ENCODE measurements around the gene NDC80. TPM values are rescaled to one million over a fixed set of nuclear protein-coding genes. Genes with fewer than 3 reads are reported as not detected.

NDC80 gene
- total and polyA plus RNA-seq, 9 of the 15 experiments (the other 6 are each of a cell fraction or from before 2014, with no cell fraction given): 65.2 to 97.9 (median 83.3) TPM

DNA sequence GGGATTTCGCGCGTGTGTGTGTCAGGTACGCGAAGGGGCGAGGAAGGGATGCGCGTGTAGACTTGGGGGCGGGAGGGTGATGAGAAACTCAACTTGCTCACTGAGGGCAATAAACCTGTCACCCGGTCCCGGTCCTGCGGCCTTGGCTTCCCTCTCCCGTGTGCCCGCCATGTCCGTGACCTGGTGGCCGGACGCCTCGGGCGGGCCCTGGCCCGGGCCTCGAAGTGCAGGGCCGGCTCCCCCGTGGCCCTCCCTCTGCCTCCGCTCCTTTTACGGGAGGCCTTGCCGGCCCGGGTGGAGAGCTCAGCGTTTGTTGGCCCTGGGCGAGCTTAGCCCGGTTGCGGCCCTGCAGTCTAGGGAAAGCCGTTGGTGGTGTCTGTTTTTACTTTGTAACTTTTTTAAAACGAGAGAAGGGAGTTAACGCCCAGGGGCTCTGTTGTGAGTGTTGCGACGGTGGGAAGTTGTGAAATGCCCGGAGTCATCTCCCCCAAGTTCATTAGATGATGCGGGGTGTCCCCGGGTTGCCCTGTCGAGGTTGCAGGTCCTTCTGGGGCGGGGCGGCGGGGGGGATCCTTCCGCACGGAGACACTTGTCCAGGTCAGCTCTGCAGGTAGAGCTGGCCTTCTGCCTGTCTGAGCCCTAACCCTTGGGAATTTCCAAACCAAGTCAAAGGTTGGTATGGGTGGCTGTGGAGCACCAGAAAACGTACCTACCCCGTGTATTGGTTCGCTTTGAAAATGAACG is 85.1 kb downstream of the NDC80 start (continued):
- TF ChIP-seq, protein P1, sequence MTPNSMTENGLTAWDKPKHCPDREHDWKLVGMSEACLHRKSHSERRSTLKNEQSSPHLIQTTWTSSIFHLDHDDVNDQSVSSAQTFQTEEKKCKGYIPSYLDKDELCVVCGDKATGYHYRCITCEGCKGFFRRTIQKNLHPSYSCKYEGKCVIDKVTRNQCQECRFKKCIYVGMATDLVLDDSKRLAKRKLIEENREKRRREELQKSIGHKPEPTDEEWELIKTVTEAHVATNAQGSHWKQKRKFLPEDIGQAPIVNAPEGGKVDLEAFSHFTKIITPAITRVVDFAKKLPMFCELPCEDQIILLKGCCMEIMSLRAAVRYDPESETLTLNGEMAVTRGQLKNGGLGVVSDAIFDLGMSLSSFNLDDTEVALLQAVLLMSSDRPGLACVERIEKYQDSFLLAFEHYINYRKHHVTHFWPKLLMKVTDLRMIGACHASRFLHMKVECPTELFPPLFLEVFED (CRISPR knock-in tag; conservative IDR thresholded peaks at IDR 0.05): no peak
- TF ChIP-seq FOXP1 (CRISPR knock-in tag; IDR thresholded peaks at IDR 0.05) (0 out of 2 replicates have a peak, but pooled peaks have one; percentile 25), HMGN3 (IDR thresholded peaks at IDR 0.05; ENCODE audit: borderline replicate concordance, extremely low read depth, insufficient read length, low read depth, low read length) (peak; percentile 25), ZEB2 (IDR thresholded peaks at IDR 0.05) (peak; percentile 37; the same call in 1 of the 2 replicates), MEF2D (tag; conservative IDR thresholded peaks at IDR 0.05; ENCODE audit: low read depth) (no peak), GTF2F1 (IDR thresholded peaks at IDR 0.05; ENCODE audit: low read depth, low read length) (no peak), ZNF316 (IDR thresholded peaks at IDR 0.05) (no peak), PCBP1 (IDR thresholded peaks at IDR 0.05; ENCODE audit: low read depth, low read length, poor library complexity, severe bottlenecking) (no peak), SP1 (CRISPR knock-in tag; IDR thresholded peaks at IDR 0.05) (peak; percentile 74; the same call in 1 of the 2 replicates), ZZZ3 (IDR thresholded peaks at IDR 0.05) (no peak), ZNF324 (CRISPR knock-in tag; IDR thresholded peaks at IDR 0.05) (no peak), NCOA1 (IDR thresholded peaks at IDR 0.05; ENCODE audit: low read depth) (no peak), ZNF217 (CRISPR knock-in tag; IDR thresholded peaks at IDR 0.05) (no peak), TRIM24 (IDR thresholded peaks at IDR 0.05) (peak in 1 of 2 experiments; percentile 15; a peak in 1 of 4 replicates), PTRF (tag; IDR thresholded peaks at IDR 0.05) (no peak), ZNF79 (CRISPR knock-in tag; IDR thresholded peaks at IDR 0.05; ENCODE audit: low read depth) (no peak)
- TF ChIP-seq, protein P2, sequence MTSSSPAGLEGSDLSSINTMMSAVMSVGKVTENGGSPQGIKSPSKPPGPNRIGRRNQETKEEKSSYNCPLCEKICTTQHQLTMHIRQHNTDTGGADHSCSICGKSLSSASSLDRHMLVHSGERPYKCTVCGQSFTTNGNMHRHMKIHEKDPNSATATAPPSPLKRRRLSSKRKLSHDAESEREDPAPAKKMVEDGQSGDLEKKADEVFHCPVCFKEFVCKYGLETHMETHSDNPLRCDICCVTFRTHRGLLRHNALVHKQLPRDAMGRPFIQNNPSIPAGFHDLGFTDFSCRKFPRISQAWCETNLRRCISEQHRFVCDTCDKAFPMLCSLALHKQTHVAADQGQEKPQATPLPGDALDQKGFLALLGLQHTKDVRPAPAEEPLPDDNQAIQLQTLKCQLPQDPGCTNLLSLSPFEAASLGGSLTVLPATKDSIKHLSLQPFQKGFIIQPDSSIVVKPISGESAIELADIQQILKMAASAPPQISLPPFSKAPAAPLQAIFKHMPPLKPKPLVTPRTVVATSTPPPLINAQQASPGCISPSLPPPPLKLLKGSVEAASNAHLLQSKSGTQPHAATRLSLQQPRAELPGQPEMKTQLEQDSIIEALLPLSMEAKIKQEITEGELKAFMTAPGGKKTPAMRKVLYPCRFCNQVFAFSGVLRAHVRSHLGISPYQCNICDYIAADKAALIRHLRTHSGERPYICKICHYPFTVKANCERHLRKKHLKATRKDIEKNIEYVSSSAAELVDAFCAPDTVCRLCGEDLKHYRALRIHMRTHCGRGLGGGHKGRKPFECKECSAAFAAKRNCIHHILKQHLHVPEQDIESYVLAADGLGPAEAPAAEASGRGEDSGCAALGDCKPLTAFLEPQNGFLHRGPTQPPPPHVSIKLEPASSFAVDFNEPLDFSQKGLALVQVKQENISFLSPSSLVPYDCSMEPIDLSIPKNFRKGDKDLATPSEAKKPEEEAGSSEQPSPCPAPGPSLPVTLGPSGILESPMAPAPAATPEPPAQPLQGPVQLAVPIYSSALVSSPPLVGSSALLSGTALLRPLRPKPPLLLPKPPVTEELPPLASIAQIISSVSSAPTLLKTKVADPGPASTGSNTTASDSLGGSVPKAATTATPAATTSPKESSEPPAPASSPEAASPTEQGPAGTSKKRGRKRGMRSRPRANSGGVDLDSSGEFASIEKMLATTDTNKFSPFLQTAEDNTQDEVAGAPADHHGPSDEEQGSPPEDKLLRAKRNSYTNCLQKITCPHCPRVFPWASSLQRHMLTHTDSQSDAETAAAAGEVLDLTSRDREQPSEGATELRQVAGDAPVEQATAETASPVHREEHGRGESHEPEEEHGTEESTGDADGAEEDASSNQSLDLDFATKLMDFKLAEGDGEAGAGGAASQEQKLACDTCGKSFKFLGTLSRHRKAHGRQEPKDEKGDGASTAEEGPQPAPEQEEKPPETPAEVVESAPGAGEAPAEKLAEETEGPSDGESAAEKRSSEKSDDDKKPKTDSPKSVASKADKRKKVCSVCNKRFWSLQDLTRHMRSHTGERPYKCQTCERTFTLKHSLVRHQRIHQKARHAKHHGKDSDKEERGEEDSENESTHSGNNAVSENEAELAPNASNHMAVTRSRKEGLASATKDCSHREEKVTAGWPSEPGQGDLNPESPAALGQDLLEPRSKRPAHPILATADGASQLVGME (CRISPR knock-in tag; IDR thresholded peaks at IDR 0.05): no peak
- TF ChIP-seq, protein P3, sequence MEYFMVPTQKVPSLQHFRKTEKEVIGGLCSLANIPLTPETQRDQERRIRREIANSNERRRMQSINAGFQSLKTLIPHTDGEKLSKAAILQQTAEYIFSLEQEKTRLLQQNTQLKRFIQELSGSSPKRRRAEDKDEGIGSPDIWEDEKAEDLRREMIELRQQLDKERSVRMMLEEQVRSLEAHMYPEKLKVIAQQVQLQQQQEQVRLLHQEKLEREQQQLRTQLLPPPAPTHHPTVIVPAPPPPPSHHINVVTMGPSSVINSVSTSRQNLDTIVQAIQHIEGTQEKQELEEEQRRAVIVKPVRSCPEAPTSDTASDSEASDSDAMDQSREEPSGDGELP (CRISPR knock-in tag; IDR thresholded peaks at IDR 0.05; ENCODE audit: borderline replicate concordance): no peak
- TF ChIP-seq, protein P4, sequence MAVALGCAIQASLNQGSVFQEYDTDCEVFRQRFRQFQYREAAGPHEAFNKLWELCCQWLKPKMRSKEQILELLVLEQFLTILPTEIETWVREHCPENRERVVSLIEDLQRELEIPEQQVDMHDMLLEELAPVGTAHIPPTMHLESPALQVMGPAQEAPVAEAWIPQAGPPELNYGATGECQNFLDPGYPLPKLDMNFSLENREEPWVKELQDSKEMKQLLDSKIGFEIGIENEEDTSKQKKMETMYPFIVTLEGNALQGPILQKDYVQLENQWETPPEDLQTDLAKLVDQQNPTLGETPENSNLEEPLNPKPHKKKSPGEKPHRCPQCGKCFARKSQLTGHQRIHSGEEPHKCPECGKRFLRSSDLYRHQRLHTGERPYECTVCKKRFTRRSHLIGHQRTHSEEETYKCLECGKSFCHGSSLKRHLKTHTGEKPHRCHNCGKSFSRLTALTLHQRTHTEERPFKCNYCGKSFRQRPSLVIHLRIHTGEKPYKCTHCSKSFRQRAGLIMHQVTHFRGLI (CRISPR knock-in tag; IDR thresholded peaks at IDR 0.05): no peak

All from K562 (cell line).